ENCODE data around the gene RNPEPL1.

GRCh38 chr2:240624011-240624949 lies 56.0 kb downstream of the RNPEPL1 start:
- TF ChIP-seq, protein P1, sequence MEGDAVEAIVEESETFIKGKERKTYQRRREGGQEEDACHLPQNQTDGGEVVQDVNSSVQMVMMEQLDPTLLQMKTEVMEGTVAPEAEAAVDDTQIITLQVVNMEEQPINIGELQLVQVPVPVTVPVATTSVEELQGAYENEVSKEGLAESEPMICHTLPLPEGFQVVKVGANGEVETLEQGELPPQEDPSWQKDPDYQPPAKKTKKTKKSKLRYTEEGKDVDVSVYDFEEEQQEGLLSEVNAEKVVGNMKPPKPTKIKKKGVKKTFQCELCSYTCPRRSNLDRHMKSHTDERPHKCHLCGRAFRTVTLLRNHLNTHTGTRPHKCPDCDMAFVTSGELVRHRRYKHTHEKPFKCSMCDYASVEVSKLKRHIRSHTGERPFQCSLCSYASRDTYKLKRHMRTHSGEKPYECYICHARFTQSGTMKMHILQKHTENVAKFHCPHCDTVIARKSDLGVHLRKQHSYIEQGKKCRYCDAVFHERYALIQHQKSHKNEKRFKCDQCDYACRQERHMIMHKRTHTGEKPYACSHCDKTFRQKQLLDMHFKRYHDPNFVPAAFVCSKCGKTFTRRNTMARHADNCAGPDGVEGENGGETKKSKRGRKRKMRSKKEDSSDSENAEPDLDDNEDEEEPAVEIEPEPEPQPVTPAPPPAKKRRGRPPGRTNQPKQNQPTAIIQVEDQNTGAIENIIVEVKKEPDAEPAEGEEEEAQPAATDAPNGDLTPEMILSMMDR (IDR thresholded peaks at IDR 0.05), result no peak
- TF ChIP-seq POLR2A (IDR thresholded peaks at IDR 0.05; ENCODE audit: low read depth), result no peak
- no peak for TF ChIP-seq POLR2AphosphoS5 (IDR thresholded peaks at IDR 0.05)
